Kidney (tissue), 14 donors: ENCODE data around the gene PRDM16. TPM values are rescaled to one million over a fixed set of nuclear protein-coding genes. Genes with fewer than 3 reads are reported as not detected.

Experiments used
- DNase-seq, 5 donors: peaks; one replicate each; pipeline ENCODE4 v3.0.0-alpha.2; 2013 to 2020
- FAIRE-seq: peaks from 2 replicates; lab custom pipeline; 2012; peaks lifted over from hg19 to GRCh38; lab: Jason Lieb, UNC
- H3K27ac ChIP-seq, 2 donors: one replicate each; pipeline ENCODE4 v1.7.0; 2013; ENCODE audit warnings: low read depth in 2 of 2, low read length in 2 of 2, inconsistent platforms in 1 of 2
- H3K27me3 ChIP-seq: one replicate; pipeline ENCODE4 v1.7.1; 2013; ENCODE audit warnings: low read length, inconsistent platforms; ENCODE audit not compliant: control insufficient read depth, insufficient read depth
- H3K36me3 ChIP-seq, 3 donors: one replicate each; pipeline versions ENCODE4 v1.7.0 to v1.7.1; 2013; ENCODE audit warnings: low read length in 3 of 3, control low read depth in 1 of 3, inconsistent platforms in 1 of 3; ENCODE audit not compliant: insufficient read depth in 3 of 3, control insufficient read depth in 2 of 3
- H3K4me1 ChIP-seq, 3 donors: one replicate each; pipeline versions ENCODE4 v1.7.0 to v1.7.1; 2013; ENCODE audit warnings: low read length in 3 of 3, inconsistent platforms in 1 of 3, low read depth in 1 of 3; ENCODE audit not compliant: control insufficient read depth in 2 of 3, insufficient read depth in 2 of 3
- H3K4me3 ChIP-seq, 3 donors: one replicate each; pipeline versions ENCODE4 v1.7.0 to v1.8.1; 2013; ENCODE audit warnings: low read length in 3 of 3, control low read depth in 1 of 3, inconsistent platforms in 1 of 3
- H3K9ac ChIP-seq, 3 donors: one replicate each; pipeline versions ENCODE4 v1.7.0 to v1.7.1; 2013; ENCODE audit warnings: low read length in 3 of 3, control low read depth in 1 of 3, inconsistent platforms in 1 of 3
- H3K9me3 ChIP-seq, 3 donors: one replicate each; pipeline versions ENCODE4 v1.7.0 to v1.7.1; 2013; ENCODE audit warnings: low read length in 3 of 3, control low read depth in 1 of 3, inconsistent platforms in 1 of 3; ENCODE audit not compliant: control insufficient read depth in 2 of 3, insufficient read depth in 1 of 3
- CTCF ChIP-seq: IDR thresholded peaks from 3 replicates; pipeline ENCODE4 v1.5.1; 2012; ENCODE audit warnings: mild to moderate bottlenecking, moderate library complexity, borderline replicate concordance; ENCODE audit not compliant: insufficient read depth; ENCODE audit errors: extremely low read depth
- intact Hi-C: fragments of 100-400 bp; cut with DNase I; formaldehyde crosslinking; loops from one replicate; pipeline ENCODE4 v1.11.1; 2022
- polyA plus RNA-seq: library from polyadenylated mRNA; stranded (reverse); fragments of 350-450 nt; fragmentation: Illumina TruSeq; extraction: RNeasy Lipid Tissue Mini Kit (QIAGEN cat#74804); gene quantifications from one replicate; pipeline ENCODE4 v1.2.3, GENCODE V29; 2014; ENCODE audit warnings: low read depth, low replicate concordance; ENCODE audit not compliant: insufficient read depth
- total RNA-seq: library from RNA; stranded (reverse); fragmentation: NEBNext Ultra II Directional; extraction: Animal tissue kit (Norgen Biotek cat#: 25700); gene quantifications from one replicate; pipeline ENCODE4 v1.2.1, GENCODE V29; 2021
- donor health status: control.
- donor health status: control.
- donor health status: control.
- donor health status: control.
- donor health status: control.
- donor health status: DM: yes; HTN: yes; CAD: no.
- donor health status: Normal renal cell carcinoma (clear cell type).

The PRDM16 gene
- total and polyA plus RNA-seq, 2 donors from 2014 or later, result 3.0 to 21.9 TPM

- Histone ChIP-seq H3K9me3 (no peaks in the 10 kb centered on the region), H3K4me1 (peaks cover 0 to 32% (median 31%) of the 10 kb centered on the region in 3 donors), H3K27me3 (no peaks in the 10 kb centered on the region), H3K4me3 (no peak overlapping the region), H3K9ac (no peak overlapping the region), H3K36me3 (peaks cover 0 to 3% (median 0%) of the 10 kb centered on the region in 3 donors), H3K27ac (no peak overlapping the region)
- DNase-seq (peak in 2 of 5 donors; percentile 39 to 67), FAIRE-seq (no peak)
- intact Hi-C loops, result no loop called here
- no peak for TF ChIP-seq CTCF
These were observed 392.9 kb downstream of the PRDM16 start for GRCh38 chr1:3461934-3462275.

- Histone ChIP-seq H3K27me3 (no peaks in the 10 kb centered on the region), H3K4me1 (peaks cover 0 to 30% (median 26%) of the 10 kb centered on the region in 3 donors), H3K9ac (no peak overlapping the region), H3K9me3 (no peaks in the 10 kb centered on the region), H3K36me3 (peaks cover 0 to 3% (median 0%) of the 10 kb centered on the region in 3 donors), H3K27ac (no peak overlapping the region), H3K4me3 (no peak overlapping the region)
- no peak for FAIRE-seq
- no peak for TF ChIP-seq CTCF
- intact Hi-C loops, result no loop called here
- peak in 2 of 5 donors; percentile 43 to 71 for DNase-seq
These were observed 393.5 kb downstream of the PRDM16 start for GRCh38 chr1:3462356-3463012.

- H3K4me3 ChIP-seq, result no peak overlapping the region
- no peak for TF ChIP-seq CTCF
- no peak for FAIRE-seq
- H3K27ac ChIP-seq, result no peak overlapping the region
- no peaks in the 10 kb centered on the region for H3K9me3 ChIP-seq
- H3K36me3 ChIP-seq, result peaks cover 0 to 3% (median 0%) of the 10 kb centered on the region in 3 donors
- H3K27me3 ChIP-seq, result no peaks in the 10 kb centered on the region
- H3K4me1 ChIP-seq, result peaks cover 0 to 25% (median 21%) of the 10 kb centered on the region in 3 donors
- peak in 1 of 5 donors; percentile 69 for DNase-seq
- intact Hi-C loops, result no loop called here
- no peak overlapping the region for H3K9ac ChIP-seq
These were observed 394.0 kb downstream of the PRDM16 start for GRCh38 chr1:3463013-3463385.
